ENCODE data around the gene HMGCS1. TPM values are rescaled to one million over a fixed set of nuclear protein-coding genes. Genes with fewer than 3 reads are reported as not detected.

Gene HMGCS1
- total and polyA plus RNA-seq, 12 donors = 15.4 to 1,290 (median 39.4) TPM

- TF ChIP-seq POLR2A (IDR thresholded peaks at IDR 0.05) = no peak
- TF ChIP-seq, protein P1, sequence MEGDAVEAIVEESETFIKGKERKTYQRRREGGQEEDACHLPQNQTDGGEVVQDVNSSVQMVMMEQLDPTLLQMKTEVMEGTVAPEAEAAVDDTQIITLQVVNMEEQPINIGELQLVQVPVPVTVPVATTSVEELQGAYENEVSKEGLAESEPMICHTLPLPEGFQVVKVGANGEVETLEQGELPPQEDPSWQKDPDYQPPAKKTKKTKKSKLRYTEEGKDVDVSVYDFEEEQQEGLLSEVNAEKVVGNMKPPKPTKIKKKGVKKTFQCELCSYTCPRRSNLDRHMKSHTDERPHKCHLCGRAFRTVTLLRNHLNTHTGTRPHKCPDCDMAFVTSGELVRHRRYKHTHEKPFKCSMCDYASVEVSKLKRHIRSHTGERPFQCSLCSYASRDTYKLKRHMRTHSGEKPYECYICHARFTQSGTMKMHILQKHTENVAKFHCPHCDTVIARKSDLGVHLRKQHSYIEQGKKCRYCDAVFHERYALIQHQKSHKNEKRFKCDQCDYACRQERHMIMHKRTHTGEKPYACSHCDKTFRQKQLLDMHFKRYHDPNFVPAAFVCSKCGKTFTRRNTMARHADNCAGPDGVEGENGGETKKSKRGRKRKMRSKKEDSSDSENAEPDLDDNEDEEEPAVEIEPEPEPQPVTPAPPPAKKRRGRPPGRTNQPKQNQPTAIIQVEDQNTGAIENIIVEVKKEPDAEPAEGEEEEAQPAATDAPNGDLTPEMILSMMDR (IDR thresholded peaks at IDR 0.05) = no peak
- no peaks in the 10 kb centered on the region for H3K9me3 ChIP-seq (replicated peaks in 1 of 3)
- H3K4me1 ChIP-seq (replicated peaks in 1 of 2) = no peaks in the 10 kb centered on the region
- no peaks in the 10 kb centered on the region for H3K27me3 ChIP-seq
- no peak overlapping the region for H3K4me3 ChIP-seq
- WGBS, 4 donors = 89 to 90% (median 90%) methylated on average over 1 of the region's 1 CpG
- DNase-seq = no peak
- H3K36me3 ChIP-seq (replicated peaks in 1 of 2) = no peaks in the 10 kb centered on the region
- intact Hi-C loops (cut with DNase I) = no loop called here
- H3K27ac ChIP-seq = no peak overlapping the region
Observed at GRCh38 chr5:43353668-43354067, 40.5 kb upstream of the HMGCS1 start.

GRCh38 chr5:43352915-43353314 is 39.7 kb upstream of the HMGCS1 start:
- no peaks in the 10 kb centered on the region for H3K4me1 ChIP-seq (replicated peaks in 1 of 2)
- no peak overlapping the region for H3K4me3 ChIP-seq
- TF ChIP-seq, protein P1 (IDR thresholded peaks at IDR 0.05) = no peak
- no peak for TF ChIP-seq POLR2A (IDR thresholded peaks at IDR 0.05)
- DNase-seq = no peak
- H3K27me3 ChIP-seq = no peaks in the 10 kb centered on the region
- no peaks in the 10 kb centered on the region for H3K9me3 ChIP-seq (replicated peaks in 1 of 3)
- intact Hi-C loops (cut with DNase I) = no loop called here
- no peak overlapping the region for H3K27ac ChIP-seq
- no peaks in the 10 kb centered on the region for H3K36me3 ChIP-seq (replicated peaks in 1 of 2)
- 33 to 45% (median 44%) methylated on average over 2 of the region's 2 CpGs for WGBS, 4 donors

GRCh38 chr5:43352131-43352530 is 38.9 kb upstream of the HMGCS1 start:
- DNase-seq = no peak
- Histone ChIP-seq H3K36me3 (replicated peaks in 1 of 2) (no peaks in the 10 kb centered on the region), H3K27ac (no peak overlapping the region)

GRCh38 chr5:43348861-43349363 is 35.7 kb upstream of the HMGCS1 start:
- no peak overlapping the region for H3K4me3 ChIP-seq
- no peak for DNase-seq
- H3K4me1 ChIP-seq (replicated peaks in 1 of 2) = no peaks in the 10 kb centered on the region
- TF ChIP-seq, protein P1 (IDR thresholded peaks at IDR 0.05) = no peak
- no peak for TF ChIP-seq POLR2A (IDR thresholded peaks at IDR 0.05)
- no peak overlapping the region for H3K27ac ChIP-seq
- H3K27me3 ChIP-seq = no peaks in the 10 kb centered on the region
- intact Hi-C loops (cut with DNase I) = no loop called here
- no peaks in the 10 kb centered on the region for H3K9me3 ChIP-seq (replicated peaks in 1 of 3)
- H3K36me3 ChIP-seq (replicated peaks in 1 of 2) = no peaks in the 10 kb centered on the region
- 62 to 90% (median 72%) methylated on average over 1 of the region's 1 CpG for WGBS, 4 donors

More at GRCh38 chr5:43352131-43352530, 38.9 kb upstream of the HMGCS1 start:
- Histone ChIP-seq H3K9me3 (replicated peaks in 1 of 3) (no peaks in the 10 kb centered on the region), H3K4me1 (replicated peaks in 1 of 2) (no peaks in the 10 kb centered on the region), H3K4me3 (no peak overlapping the region), H3K27me3 (no peaks in the 10 kb centered on the region)
- TF ChIP-seq POLR2A (IDR thresholded peaks at IDR 0.05) = no peak
- TF ChIP-seq, protein P1 (IDR thresholded peaks at IDR 0.05) = no peak
- 76 to 83% (median 80%) methylated on average over 3 of the region's 3 CpGs for WGBS, 4 donors
- intact Hi-C loops (cut with DNase I) = no loop called here

All from adrenal gland (tissue), 12 donors.